ENCODE data around the gene HMGB2. TPM values are rescaled to one million over a fixed set of nuclear protein-coding genes. Genes with fewer than 3 reads are reported as not detected.

HMGB2 gene
- total RNA-seq, 1 donor from 2014 or later = 56.3 TPM

DNA sequence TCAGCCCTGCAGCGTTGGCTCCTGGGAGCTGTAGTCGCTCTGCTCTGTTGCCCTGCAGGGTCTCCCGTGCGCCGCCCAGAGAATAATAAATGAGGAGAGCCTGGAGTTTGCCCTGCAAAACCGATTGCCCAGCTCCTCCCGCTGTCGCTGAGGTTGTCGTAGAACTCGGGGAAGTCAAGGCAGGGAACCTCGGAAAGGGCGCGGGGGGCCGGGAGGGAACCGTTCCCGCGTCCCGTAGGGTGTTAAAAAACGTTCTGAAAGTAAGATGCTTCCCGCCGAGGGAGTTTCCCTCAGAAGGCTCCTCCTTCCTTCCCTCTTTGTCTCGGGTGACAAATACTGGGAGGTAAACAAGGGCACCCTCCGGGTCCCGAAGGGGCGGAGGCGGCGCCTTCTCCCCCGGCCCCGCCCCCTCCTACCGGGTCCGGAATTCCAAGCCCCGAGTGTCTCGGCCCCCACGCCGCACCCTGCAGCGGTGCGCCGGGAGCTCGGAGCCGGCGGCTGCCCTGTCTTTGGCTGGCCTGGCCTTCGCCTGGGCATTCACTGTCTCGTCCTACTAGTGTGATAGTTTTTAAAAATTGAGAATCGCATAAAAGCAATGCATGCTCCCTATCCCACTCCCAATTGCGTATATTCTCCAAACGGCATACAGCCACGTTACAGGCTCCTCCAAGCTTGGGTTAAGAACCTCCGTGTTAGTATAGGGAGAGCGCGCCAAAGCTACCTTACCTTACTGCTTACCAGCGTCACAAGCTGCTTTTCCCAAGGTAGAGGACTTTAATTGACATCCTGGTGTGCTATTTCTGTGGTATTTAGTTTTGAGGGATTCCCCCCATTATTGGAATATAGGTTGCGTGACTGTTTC, 964 bp upstream of the HMGB2 start:
- TF ChIP-seq, protein P1, sequence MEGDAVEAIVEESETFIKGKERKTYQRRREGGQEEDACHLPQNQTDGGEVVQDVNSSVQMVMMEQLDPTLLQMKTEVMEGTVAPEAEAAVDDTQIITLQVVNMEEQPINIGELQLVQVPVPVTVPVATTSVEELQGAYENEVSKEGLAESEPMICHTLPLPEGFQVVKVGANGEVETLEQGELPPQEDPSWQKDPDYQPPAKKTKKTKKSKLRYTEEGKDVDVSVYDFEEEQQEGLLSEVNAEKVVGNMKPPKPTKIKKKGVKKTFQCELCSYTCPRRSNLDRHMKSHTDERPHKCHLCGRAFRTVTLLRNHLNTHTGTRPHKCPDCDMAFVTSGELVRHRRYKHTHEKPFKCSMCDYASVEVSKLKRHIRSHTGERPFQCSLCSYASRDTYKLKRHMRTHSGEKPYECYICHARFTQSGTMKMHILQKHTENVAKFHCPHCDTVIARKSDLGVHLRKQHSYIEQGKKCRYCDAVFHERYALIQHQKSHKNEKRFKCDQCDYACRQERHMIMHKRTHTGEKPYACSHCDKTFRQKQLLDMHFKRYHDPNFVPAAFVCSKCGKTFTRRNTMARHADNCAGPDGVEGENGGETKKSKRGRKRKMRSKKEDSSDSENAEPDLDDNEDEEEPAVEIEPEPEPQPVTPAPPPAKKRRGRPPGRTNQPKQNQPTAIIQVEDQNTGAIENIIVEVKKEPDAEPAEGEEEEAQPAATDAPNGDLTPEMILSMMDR (IDR thresholded peaks at IDR 0.05) = no peak
- no peaks in the 10 kb centered on the region for H3K27me3 Mint-ChIP-seq (ENCODE audit: unreplicated experiment)
- H3K36me3 Mint-ChIP-seq (ENCODE audit: unreplicated experiment) = peaks cover 12% of the 10 kb centered on the region
- H3K4me3 Mint-ChIP-seq (ENCODE audit: unreplicated experiment) = peak overlapping the region; percentile 92
- H3K9me3 Mint-ChIP-seq (ENCODE audit: unreplicated experiment) = no peaks in the 10 kb centered on the region
- peak overlapping the region; percentile 100 for H3K27ac Mint-ChIP-seq (ENCODE audit: unreplicated experiment)
- H3K4me1 Mint-ChIP-seq (ENCODE audit: unreplicated experiment) = peaks cover 42% of the 10 kb centered on the region
- peak; percentile 89 for DNase-seq (ENCODE audit: extremely low spot score, unreplicated experiment)

DNA sequence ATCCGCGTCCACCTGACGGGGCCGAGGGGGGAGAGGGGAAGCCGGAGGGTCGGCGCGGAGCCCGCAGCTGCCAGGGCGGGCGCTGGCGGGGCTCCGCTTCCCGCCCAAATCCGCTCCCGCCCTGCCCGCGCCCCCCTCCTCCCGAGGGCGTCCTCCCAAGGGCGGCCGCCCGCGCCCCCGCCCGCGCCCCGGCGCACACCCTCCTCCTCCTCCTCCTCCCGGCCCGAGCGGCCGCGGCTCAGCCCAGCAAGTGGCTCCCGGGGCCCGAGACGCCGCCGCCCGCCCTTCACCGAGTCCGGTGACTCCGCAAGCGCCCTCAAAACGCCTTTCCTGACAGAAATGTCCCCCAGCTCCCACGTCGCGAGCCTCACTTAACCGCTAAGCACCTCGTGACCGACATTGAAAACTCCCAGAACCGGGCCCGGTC, 487 bp downstream of the HMGB2 start:
- TF ChIP-seq, protein P1 (IDR thresholded peaks at IDR 0.05) = no peak
- peak overlapping the region; percentile 100 for H3K27ac Mint-ChIP-seq (ENCODE audit: unreplicated experiment)
- H3K4me3 Mint-ChIP-seq (ENCODE audit: unreplicated experiment) = peak overlapping the region; percentile 92
- peak; percentile 89 for DNase-seq (ENCODE audit: extremely low spot score, unreplicated experiment)
- H3K4me1 Mint-ChIP-seq (ENCODE audit: unreplicated experiment) = peaks cover 45% of the 10 kb centered on the region
- H3K36me3 Mint-ChIP-seq (ENCODE audit: unreplicated experiment) = peaks cover 19% of the 10 kb centered on the region
- no peaks in the 10 kb centered on the region for H3K9me3 Mint-ChIP-seq (ENCODE audit: unreplicated experiment)
- H3K27me3 Mint-ChIP-seq (ENCODE audit: unreplicated experiment) = no peaks in the 10 kb centered on the region

DNA sequence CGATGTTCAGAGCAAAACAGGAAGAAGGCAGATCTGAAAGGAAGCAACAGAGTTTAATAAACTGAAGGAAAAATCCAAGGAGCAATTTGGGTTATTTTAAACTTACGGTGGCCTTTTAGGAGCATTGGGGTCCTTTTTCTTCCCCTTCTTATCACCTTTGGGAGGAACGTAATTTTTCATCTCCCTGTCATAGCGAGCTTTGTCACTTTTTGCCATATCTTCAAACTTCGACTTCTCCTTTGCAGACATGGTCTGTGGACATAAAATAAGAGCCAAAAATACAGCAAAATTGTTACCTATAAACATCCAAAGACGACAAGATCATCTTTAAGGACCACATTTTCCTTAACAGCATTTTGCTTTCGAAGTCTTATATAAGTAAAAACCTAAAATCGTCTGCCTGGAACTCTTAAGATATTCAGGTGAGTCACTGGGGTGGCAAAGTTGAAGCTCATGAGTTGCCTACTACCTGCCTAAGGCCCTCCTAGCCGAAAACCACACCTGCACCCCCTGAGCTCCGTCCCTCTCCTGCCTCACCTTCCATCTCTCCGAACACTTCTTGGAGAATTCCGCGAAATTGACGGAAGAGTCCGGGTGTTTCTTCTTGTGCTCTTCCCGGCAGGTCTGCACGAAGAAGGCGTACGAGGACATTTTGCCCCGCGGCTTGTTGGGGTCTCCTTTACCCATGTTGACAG, 1.0 kb downstream of the HMGB2 start:
- TF ChIP-seq, protein P1 (IDR thresholded peaks at IDR 0.05) = no peak
- Mint-ChIP-seq H3K27ac (ENCODE audit: unreplicated experiment) (peak overlapping the region; percentile 94), H3K27me3 (ENCODE audit: unreplicated experiment) (no peaks in the 10 kb centered on the region), H3K4me3 (ENCODE audit: unreplicated experiment) (peak overlapping the region; percentile 92), H3K9me3 (ENCODE audit: unreplicated experiment) (no peaks in the 10 kb centered on the region), H3K36me3 (ENCODE audit: unreplicated experiment) (peaks cover 19% of the 10 kb centered on the region), H3K4me1 (ENCODE audit: unreplicated experiment) (peaks cover 45% of the 10 kb centered on the region)
- DNase-seq (ENCODE audit: extremely low spot score, unreplicated experiment) = no peak

DNA sequence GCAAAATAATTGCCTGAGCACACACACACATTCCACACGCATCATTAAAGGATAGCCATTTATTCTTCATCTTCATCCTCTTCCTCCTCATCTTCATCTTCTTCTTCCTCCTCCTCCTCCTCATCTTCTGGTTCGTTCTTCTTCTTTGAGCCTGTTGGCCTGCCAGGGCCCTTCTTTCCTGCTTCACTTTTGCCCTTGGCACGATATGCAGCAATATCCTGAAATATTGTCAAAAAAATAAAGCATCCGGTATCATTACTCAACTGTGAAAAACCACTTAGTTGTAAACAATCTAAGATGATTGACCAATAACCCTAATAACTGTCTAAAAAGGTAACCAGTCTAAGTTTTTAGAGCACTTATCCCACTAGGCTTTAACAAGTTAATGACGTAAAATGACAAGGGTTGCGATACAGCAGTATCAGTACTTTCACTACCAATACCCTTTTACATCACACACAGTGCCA, 2.1 kb downstream of the HMGB2 start:
- peaks cover 42% of the 10 kb centered on the region for H3K4me1 Mint-ChIP-seq (ENCODE audit: unreplicated experiment)
- H3K4me3 Mint-ChIP-seq (ENCODE audit: unreplicated experiment) = peak overlapping the region; percentile 92
- peak overlapping the region; percentile 94 for H3K27ac Mint-ChIP-seq (ENCODE audit: unreplicated experiment)
- H3K36me3 Mint-ChIP-seq (ENCODE audit: unreplicated experiment) = peaks cover 19% of the 10 kb centered on the region
- TF ChIP-seq, protein P1 (IDR thresholded peaks at IDR 0.05) = no peak
- no peaks in the 10 kb centered on the region for H3K27me3 Mint-ChIP-seq (ENCODE audit: unreplicated experiment)
- DNase-seq (ENCODE audit: extremely low spot score, unreplicated experiment) = no peak
- no peaks in the 10 kb centered on the region for H3K9me3 Mint-ChIP-seq (ENCODE audit: unreplicated experiment)

DNA sequence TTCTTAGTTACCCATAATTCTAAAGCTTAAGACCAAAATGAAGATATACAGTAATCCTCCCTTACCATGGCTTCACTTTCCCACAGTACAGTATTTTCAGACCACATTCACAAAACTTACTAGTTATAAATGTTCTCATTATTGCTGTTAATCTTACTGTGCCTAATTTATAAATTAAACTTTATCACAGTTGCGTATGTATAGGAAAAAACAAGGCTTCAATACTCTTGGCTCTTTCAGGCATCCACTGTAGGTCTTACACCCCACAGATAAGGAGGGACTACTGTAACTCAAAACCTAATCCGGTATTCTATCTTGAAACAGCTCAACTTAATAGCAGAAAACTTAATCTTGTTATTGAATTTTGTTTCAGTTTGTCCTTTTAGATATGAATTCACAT, 3.6 kb downstream of the HMGB2 start:
- H3K36me3 Mint-ChIP-seq (ENCODE audit: unreplicated experiment) = peaks cover 19% of the 10 kb centered on the region

More for the DNA sequence above, 3.6 kb downstream of the HMGB2 start:
- Mint-ChIP-seq H3K27me3 (ENCODE audit: unreplicated experiment) (no peaks in the 10 kb centered on the region), H3K9me3 (ENCODE audit: unreplicated experiment) (no peaks in the 10 kb centered on the region), H3K27ac (ENCODE audit: unreplicated experiment) (no peak overlapping the region), H3K4me3 (ENCODE audit: unreplicated experiment) (no peak overlapping the region), H3K4me1 (ENCODE audit: unreplicated experiment) (peaks cover 31% of the 10 kb centered on the region)
- DNase-seq (ENCODE audit: extremely low spot score, unreplicated experiment) = no peak
- TF ChIP-seq, protein P1 (IDR thresholded peaks at IDR 0.05) = no peak

All from osteocyte (in vitro differentiated cells).